Middle frontal gyrus (tissue), 1 donor: Measurements from ENCODE around the gene SERPINA12.
"Not testable (repeated sequence)": the region's sequence is repeated elsewhere in the genome, so short reads cannot be mapped to it uniquely, and the experiment has no call there.

Experiments
- DNase-seq: peaks from one replicate; pipeline ENCODE4 v3.0.0-alpha.2; 2015; ENCODE audit warnings: low spot score; ENCODE audit errors: extremely low spot score

The SERPINA12 gene

DNA sequence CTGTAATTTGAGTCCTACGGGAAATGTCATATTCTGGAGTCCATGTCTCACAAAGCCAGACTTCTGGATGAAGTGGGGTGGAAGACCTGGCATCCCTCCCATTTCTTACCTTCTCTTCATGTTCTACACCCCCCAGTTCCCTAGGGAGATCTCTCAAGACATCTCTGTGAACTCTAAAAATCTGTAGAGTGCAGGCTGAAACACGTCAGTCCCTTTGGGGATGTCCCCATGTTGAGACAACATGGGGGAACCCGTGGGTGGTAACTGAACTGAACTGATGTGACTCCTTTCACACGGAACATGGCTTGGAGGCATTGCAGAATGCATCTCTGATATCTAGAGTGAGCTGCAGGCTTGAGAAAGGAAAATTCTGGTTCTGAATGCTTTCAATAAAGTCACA is 15.2 kb downstream of the SERPINA12 start:
- no peak for DNase-seq

DNA sequence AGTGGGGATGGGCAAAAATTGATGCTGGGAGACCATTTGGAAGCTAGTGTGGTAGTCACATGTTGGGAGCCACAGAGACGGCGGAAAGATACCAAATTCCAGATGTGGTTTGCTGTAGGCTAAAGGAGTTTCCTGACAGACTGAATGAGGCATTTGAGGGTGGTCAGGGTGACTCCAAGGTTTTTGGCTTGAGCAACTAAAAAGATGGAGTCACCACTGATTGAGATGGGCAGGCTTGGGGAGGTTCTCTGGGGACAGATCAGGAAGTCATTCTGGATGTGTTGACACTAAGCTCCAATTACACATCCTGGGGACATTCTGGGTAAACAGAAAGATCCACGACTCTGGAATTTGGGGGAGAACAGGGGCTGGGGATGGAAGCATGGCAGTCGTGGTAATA is 17.8 kb downstream of the SERPINA12 start:
- no peak for DNase-seq

DNA sequence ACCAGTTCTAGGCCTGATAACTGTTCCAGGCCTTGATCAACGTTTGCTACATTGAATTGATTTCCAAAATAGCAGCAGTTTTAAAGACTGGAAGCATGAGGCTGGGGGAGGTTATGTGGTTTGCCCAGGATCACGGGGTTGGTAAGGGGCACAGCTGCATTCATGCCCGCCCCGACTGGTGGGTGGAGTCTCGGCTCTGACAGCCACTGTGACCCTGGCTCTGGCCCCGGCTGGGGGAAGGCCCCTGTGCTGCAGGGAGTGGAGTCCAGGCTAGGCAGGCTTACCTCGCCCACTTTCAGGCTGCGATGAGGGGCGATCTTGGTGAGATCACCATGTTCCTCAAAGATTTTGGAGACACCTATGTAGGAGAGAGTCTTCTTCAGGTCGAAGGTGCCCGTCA is 19.9 kb downstream of the SERPINA12 start:
- no peak for DNase-seq

DNA sequence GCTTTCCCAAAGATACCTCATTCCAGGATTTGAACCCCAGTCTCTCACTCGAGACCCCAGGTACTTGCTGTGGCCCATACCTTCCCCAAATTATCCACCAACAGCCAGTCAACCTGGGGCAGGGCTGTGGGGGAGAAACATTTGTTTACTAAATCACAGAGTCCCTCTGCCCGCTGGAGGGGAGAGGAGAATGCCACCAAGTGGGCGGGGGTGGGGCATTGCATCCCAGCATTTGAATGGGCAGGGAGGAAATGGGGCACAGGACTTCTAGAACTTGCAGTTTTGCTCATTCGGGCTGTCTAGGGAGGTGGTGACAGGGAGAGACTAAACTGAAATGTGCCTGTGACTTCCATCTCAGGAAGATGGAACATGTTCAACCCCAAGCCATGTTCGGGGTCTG is 22.4 kb downstream of the SERPINA12 start:
- no peak for DNase-seq

DNA sequence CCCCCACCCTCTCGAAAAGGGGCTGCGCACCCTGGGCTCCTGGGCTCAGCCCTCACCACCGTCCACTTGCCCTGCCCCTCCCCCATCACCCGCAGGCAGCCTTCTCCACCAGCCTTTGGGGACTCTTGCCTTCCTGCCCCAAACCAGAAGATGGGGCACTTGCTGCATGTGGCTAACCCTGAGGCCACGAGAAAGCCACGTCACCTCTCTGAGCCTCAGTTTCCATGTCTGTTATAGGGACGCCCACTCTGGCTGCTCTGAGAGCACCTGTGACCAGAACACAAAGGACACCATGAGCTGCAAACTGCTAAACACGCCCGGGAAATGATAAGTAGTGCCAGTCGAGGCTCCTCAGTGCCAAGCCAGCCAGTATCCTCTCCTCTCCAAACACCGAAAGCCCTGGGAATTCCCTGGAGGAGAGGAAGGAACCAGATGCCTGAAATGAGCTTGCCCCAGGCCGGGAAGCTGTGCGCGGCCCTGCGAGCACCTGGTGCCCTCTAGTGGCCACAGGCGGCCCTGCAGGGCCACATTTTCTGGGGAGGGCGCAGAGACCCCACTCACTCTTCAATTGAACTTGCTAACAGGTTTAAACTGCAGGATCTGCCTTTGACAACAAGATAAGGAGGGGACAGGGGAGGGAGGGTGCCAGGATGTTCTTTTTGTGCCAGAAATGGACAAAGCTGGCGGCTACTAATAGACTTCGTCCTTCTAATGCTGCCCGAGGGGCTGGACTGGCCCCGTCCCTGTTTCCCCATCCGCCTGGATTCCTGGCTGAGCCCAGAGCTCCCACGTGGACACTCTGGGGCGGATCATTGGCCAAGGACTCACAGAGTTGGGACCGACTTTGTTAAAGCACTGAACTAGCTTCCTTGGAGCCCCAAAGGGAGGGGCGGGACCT is 23.1 kb downstream of the SERPINA12 start:
- DNase-seq: no peak

DNA sequence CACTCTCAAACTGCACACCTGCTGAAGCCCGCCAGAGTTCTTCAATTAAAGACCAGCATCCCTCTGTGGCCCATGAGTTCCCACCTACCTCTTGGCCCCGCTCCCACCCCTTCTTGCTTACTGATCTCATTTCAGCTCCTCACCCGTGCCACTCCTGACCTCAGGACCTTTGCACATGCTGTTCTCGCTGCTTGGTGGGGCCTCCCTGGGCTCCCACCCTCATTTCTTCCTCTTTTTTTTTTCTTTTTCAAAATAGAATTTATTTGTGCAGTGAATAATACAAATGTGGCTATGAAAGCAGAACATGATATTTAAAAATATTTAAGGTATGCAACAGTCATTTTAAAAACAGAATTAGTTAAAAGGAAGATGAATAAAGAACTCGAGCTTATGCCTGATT is 24.8 kb downstream of the SERPINA12 start:
- DNase-seq: no peak

DNA sequence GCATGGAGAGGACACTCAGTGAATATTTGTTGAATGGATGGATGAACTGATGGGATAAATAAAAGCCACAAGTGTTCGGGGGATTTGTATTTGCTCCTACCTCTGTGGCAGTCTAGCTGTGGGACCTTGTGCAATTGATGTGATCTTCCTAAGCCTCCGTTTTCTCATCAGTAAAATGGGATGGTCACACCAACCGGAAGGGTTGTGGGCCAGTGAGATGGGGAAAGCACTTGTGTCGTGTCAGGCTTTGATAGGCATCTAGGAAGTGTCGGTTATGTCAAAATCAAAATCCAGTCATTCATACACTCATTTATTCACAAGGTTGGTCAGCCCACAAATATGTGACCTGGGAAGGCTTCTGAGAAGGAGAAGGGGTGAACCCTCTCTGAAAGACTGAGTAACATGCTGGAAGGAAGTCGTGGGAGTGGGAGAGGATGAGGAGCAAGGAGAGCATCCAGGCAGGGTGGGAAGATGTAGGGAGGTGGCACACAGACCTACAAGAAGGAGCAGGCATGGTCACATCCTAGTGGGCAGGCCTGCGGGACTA is 25.5 kb downstream of the SERPINA12 start:
- no peak for DNase-seq

DNA sequence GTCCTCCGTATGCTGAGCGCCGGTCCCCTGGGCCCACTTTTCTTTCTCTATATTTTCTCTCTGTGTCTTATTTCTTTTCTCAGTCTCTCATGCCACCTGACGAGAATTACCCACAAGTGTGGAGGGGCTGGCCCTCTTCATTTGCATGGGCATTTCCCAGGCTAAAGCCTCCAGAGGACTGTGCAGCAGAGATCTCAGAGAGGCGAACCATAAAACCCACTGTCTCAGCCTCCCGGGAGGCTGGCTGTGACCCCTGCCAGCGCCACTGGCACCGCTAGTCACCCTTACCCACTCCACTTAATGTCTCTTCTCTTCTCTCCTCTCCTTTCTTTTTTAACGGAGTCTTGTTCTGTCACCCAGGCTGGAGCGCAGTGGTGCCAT is 26.2 kb downstream of the SERPINA12 start:
- DNase-seq: no peak

DNA sequence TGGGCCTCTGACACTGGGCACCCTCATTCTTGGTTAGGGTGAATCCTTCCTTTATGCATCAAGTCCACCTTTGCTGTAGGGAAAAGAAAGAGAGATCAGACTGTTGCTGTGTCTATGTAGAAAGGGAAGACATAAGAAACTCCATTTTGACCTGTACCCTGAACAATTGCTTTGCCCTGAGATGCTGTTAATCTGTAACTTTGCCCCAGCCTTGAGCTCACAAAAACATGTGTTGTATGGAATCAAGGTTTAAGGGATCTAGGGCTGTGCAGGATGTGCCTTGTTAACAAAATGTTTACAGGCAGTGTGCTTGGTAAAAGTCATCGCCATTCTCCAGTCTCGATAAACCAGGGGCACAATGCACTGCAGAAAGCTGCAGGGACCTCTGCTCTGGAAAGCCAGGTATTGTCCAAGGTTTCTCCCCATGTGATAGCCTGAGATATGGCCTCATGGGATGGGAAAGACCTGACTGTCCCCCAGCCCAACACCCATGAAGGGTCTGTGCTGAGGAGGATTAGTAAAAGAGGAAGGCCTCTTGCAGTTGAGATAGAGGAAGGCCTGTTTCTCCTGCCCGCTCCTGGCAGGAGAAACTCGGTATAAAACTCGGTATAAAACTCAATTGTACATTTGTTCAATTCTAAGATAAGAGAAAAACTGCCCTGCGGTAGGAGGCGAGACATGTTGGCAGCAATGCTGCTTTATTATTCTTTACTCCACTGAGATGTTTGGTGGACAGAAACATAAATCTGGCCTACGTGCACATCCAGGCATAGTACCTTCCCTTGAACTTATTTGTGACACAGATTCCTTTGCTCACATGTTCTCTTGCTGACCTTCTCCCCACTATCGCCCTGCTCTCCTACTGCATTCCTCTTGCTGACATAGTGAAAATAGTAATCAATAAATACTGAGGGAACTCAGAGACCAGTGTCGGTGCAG is 26.9 kb downstream of the SERPINA12 start:
- not testable (repeated sequence) for DNase-seq

DNA sequence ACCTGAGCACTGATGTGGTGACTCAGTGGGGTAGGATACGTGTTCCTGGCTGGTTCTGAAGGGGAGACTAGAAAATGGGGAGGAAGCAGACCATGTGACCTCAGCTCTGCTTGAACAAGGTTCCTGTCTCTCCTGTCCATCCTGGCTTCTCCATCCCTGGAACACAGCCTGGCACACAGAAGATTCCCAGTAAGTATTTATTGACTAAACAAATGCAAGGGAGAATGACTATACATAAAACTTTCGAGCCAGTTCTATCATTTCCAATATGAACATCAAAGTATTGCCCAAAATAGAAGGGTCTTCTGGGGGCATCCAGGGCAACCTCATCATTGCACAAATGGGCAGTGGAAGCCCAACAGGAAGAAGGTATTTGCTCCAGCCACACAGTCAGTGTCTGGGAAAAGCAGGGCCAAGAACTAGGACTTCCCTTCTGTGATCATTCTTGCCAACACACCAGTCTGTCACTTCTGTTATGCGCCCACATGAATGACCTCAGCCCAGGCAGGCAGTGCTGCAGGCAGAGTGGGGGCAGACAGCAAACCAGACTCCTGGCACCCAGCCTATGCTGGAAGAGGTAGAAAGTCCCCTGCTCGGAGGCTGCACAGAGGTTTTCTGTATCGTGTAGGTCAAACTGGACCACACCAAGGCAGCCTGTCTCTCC is 27.7 kb downstream of the SERPINA12 start:
- DNase-seq: no peak

DNA sequence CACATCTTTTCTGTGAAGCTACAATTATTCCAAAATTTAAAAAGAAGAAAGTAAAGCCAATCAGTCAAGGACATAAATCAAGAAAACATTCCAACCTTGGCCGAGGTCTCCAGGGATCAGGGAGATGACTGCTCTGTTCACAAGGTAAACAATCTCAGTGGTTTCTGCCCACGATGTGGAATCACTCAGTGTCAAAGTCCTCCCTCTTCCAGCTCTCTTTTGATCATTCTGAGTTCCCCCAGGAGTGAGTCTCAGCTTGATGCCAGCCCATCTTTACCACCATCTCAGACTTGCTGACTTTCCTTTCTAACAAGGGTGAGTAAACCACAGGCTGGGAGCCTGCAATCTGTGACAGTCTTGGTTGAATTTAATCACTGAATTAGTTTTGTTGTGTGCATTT is 28.5 kb downstream of the SERPINA12 start:
- DNase-seq: no peak

DNA sequence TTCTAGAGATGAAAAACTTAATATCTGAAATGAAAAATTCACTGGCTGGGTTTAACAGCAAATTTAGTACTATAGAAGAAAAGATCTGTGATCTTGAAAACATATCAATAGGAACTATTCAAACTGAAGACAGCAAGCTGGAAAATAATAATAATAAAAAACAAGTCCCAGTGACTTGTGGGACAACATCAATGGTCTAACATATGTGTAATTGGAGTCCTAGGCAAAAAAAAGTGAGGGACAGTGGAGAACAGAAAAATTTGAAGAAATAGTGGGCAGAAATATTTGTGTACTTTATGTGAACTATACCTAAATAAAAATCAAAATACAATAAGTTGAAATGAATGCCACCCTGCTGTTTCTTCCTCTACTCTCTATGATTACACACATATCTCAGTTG is 30.8 kb downstream of the SERPINA12 start:
- no peak for DNase-seq

DNA sequence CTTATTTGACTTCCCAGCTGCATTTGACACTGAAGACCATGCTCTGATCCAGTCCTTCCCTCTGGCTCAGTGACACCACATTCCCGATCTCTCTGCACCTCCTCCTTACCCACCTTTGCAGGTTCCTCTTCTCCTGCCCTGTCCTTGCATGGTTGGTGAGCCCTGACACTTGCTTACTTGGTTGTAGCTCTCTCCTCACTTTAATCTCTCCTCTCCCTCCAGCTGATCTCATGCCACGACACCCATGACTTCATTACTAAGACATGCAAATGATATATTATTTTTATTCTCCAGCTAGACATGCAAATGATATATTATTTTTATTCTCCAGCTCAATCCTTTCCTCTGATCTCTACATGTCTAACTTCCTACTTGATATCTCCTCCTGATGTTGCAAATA is 33.2 kb downstream of the SERPINA12 start, which contains the start of gene SERPINA9:
TSS of gene SERPINA9 (minus strand) at position 175 of the 400 bp plus-strand sequence. CDS start 6,357 bp downstream, outside the sequence.
- no peak for DNase-seq

DNA sequence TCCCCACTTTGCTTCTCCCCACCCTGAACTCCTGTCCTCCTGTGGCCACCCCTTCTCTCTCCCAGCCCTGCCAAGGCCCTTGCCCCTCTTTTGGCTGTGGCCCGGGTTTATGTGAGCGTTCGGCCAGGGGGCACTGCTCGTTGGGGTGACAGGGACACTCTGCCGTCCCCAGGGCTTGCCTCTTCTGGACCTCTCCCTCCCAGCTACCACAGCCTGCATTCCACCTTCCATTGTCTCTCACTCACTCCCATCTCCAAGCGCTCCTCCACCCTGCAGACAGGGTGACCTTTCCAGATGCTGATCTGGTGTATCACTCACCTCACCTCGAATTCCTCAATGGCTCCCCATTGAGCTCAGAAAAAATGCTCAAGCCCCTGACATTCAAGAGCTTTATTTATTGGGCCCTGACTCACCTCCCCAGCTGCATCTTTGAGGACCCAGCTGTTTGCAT is 34.7 kb downstream of the SERPINA12 start:
- DNase-seq: no peak

DNA sequence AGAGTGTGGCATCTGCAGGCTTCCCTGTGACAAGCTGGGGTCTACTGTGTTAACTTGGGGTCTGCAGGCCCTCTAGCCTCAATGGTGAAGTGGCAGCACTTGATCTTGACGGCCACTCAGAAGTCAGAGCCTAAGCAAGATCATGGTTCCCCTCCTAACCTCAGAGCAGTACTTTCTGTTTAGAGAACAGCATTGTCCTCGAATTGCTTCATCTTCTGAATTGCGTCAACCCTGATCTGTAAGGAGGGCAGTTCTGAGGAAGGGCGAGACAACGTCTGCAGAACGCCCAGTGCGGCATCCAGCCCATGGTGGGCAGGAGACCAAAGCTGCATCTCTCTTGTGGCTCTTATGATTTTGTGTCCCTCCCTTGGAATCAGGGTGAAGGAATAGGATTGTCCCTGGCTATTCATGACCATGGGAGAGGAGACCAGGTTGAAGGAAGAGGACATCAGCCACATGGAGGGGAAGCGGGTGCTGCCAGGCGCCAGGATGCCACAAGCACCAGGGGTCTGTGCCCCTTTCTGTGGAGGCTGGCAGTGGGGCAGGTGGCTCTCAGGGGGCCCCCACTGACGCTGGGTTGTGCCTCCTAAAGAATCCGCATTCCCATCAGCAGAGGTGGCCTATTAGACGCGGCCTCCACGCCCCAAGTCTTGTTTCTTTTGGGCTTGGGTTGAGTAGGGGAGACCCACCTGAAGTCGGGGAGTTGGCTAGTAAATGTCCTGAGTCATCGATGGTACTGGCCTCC is 35.4 kb downstream of the SERPINA12 start:
- no peak for DNase-seq

DNA sequence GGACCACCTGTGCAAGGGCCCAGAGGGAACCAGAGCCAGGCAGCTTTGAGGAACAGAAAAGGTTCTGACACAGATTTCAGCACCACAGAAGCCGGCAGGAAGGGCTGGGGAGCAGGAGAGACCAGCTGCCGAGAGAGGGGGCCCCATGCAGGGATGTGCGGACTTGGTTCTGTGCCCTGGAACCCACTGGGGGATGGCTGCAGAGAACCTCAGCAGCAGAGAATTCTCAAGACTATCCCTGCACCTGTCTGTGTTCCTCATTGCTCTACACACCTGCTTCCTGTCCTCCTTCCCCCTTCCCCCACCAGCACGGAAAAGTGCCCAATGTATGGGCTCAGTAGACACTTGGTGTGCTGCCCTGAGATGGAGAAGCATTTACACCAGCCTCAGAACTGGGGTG is 36.4 kb downstream of the SERPINA12 start:
- no peak for DNase-seq

DNA sequence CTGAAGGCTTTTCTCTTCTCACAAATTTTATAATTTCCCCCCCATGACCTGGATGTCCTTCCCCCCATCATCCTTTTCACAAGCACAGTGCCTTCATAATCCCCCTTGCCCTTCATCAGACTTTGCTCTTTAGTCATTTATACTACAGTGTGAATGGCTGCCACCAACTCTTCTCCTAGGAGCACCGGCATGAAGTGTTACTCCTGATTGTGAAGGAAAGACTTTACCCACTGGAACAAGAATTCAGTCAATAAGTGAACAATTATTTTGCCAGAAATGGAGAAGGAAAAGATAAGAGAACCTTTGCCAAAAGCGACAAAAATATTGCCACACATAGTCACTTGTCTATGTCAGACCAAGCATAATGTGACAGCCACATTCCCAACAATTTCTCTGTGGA is 38.2 kb downstream of the SERPINA12 start:
- DNase-seq: no peak

DNA sequence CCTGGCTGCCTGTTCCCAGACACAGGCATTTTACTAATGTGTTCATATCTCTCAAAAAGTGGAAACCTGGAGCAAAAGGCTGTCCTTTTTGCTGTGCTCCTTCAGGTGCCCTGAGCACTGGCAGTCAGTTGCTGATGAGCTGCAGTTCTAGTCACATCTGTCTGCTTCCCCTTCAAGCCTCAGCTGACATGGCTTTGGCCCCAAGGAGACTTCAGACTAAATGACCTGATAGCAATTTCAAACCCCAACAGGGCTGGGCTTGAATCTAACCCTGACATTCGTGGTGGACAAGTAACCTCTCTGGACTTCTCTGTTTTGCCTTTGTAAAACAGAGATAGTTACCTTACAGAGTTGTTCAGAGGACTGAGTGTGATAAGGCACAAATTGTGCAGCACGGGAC is 39.0 kb downstream of the SERPINA12 start:
- DNase-seq: no peak

DNA sequence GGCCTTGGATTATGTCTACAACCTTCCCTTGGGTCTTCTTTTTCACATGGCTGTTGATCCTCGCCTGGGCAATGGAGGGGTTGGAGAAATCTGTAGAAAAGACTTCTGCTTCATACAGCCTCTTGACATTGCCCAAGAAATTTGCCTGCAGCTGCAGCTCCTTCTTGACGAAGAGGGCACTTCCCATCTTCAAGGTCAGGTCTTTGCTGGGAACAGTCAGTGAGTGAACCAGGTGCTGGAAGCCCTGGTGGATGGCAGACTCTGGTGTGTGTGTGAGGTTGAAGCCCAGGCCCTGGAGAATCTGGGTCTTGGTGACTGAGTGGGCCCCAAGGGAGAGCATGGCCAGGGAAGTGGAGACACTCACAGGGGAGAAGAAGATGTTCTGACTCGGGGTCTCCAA is 40.0 kb downstream of the SERPINA12 start:
- DNase-seq: no peak

DNA sequence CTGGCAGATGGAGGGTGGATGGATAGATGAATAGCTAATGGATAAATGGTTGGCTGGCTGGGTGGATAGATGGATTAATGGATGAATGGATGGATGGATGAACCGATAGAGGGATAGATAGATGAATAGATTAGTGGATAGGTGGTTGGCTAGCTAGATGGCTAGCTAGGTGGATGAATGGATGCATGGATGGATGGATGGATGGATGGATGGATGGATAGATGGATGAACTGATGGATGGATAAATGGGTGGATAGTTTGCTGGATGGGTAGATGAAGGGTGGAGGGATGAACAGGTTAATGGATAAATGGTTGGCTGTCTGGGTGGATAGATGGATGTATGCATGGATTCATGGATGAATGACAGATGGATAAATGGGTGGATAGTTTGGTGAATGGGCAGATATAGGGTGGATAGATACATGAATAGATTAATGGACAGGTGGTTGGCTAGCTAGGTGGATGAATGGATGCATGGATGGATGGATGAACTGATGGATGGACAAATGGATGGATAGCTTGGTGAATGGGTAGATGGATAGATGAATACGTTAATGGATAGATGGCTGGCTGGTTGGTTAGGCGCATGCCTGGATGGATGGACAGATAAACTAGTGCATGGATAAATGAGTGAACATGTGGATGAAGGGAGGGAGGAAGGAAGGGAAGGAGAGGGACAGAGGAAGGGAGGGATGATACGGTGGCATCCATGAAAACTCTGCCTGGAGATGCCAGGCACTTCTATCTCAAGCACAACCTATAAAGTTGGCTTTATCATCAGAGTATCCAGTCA is 41.3 kb downstream of the SERPINA12 start:
- no peak for DNase-seq
